ENCODE measurements around the gene GINS3. TPM values are rescaled to one million over a fixed set of nuclear protein-coding genes. Genes with fewer than 3 reads are reported as not detected.
A peak's percentile ranks its signal among the peaks of the same experiment; 100 is the strongest.
"Not testable (repeated sequence)": the region's sequence is repeated elsewhere in the genome, so short reads cannot be mapped to it uniquely, and the experiment has no call there.

GINS3 gene
- total and polyA plus RNA-seq, 11 donors = 3.9 to 20.2 (median 7.1) TPM

- intact Hi-C loops (cut with DNase I) = loop anchor here in 1 of 10 donors (5.0 kb wide), 1 partner anchor 47 kb away; no protein-coding TSS in a partner anchor
Measured at GRCh38 chr16:58415003-58415402, 22.7 kb downstream of the GINS3 start.

GRCh38 chr16:58415961-58416360 is 23.7 kb downstream of the GINS3 start:
- intact Hi-C loops (cut with DNase I) = loop anchor here in 3 of 10 donors (2.0 to 5.0 kb wide), 3 partner anchors 46 to 49 kb away; no protein-coding TSS in a partner anchor
- not testable (repeated sequence) for H3K27me3 ChIP-seq, DNase-seq, H3K36me3 ChIP-seq, ATAC-seq, H3K4me3 ChIP-seq, H3K9me3 ChIP-seq
- peak overlapping the region; percentile 60 to 98 (median 90) for H3K27ac ChIP-seq
- 69 to 79% (median 72%) methylated on average over 5 of the region's 5 CpGs for WGBS, 4 donors
- peaks cover 0 to 49% (median 10%) of the 10 kb centered on the region in 12 donors for H3K4me1 ChIP-seq

More at GRCh38 chr16:58415003-58415402, 22.7 kb downstream of the GINS3 start:
- peaks cover 0 to 57% (median 10%) of the 10 kb centered on the region in 12 donors for H3K4me1 ChIP-seq
- H3K4me3 ChIP-seq = no peak overlapping the region
- no peaks in the 10 kb centered on the region for H3K9me3 ChIP-seq
- DNase-seq (peak in 3 of 5 donors; percentile 35 to 57 (median 41)), ATAC-seq (peak in 2 of 4 donors; percentile 17 to 40)
- H3K27me3 ChIP-seq = no peaks in the 10 kb centered on the region
- H3K27ac ChIP-seq = peak overlapping the region; percentile 60 to 98 (median 90)
- H3K36me3 ChIP-seq = no peaks in the 10 kb centered on the region
- 36 to 51% (median 46%) methylated on average over 4 of the region's 4 CpGs for WGBS, 4 donors
- TF ChIP-seq CTCF (IDR thresholded peaks at IDR 0.05) (no peak), POLR2A (IDR thresholded peaks at IDR 0.05) (peak in 1 of 2 donors; percentile 12)

GRCh38 chr16:58417035-58417434 is 24.8 kb downstream of the GINS3 start:
- ATAC-seq = peak; percentile 1 to 11 (median 2)
- no peak for TF ChIP-seq CTCF (IDR thresholded peaks at IDR 0.05)
- no peak for TF ChIP-seq POLR2A (IDR thresholded peaks at IDR 0.05)
- DNase-seq = no peak
- Histone ChIP-seq H3K4me1 (peaks cover 0 to 51% (median 11%) of the 10 kb centered on the region in 12 donors), H3K27ac (peak overlapping the region; percentile 54 to 98 (median 92)), H3K9me3 (no peaks in the 10 kb centered on the region), H3K27me3 (no peaks in the 10 kb centered on the region), H3K36me3 (no peaks in the 10 kb centered on the region), H3K4me3 (peak overlapping the region in 1 of 12 donors; percentile 30)
- WGBS, 4 donors = 57 to 67% (median 63%) methylated on average over 10 of the region's 10 CpGs
- intact Hi-C loops (cut with DNase I) = loop anchor here in 3 of 10 donors (2.0 to 5.0 kb wide), 3 partner anchors 45 to 48 kb away; no protein-coding TSS in a partner anchor

- Histone ChIP-seq H3K36me3 (no peaks in the 10 kb centered on the region), H3K4me3 (peak overlapping the region in 1 of 12 donors; percentile 30), H3K27me3 (no peaks in the 10 kb centered on the region), H3K4me1 (peaks cover 0 to 54% (median 11%) of the 10 kb centered on the region in 12 donors), H3K9me3 (no peaks in the 10 kb centered on the region), H3K27ac (peak overlapping the region; percentile 83 to 99 (median 92))
- DNase-seq (peak in 4 of 5 donors; percentile 60 to 80 (median 72)), ATAC-seq (peak; percentile 77 to 82 (median 80))
- intact Hi-C loops (cut with DNase I) = loop anchor here in 3 of 10 donors (2.0 to 5.0 kb wide), 3 partner anchors 45 to 47 kb away; no protein-coding TSS in a partner anchor
- WGBS, 4 donors = 36 to 48% (median 40%) methylated on average over 5 of the region's 5 CpGs
- no peak for TF ChIP-seq CTCF (IDR thresholded peaks at IDR 0.05)
- peak in 1 of 2 donors; percentile 8 for TF ChIP-seq POLR2A (IDR thresholded peaks at IDR 0.05)
Measured at GRCh38 chr16:58417600-58417999, 25.3 kb downstream of the GINS3 start.

Measured in heart left ventricle (tissue), 16 donors.